Keratinocyte (primary cell): Measurements from ENCODE around the gene NOL3. TPM values are rescaled to one million over a fixed set of nuclear protein-coding genes. Genes with fewer than 3 reads are reported as not detected.
A peak's percentile ranks its signal among the peaks of the same experiment; 100 is the strongest.

ENCODE experiments used
- DNase-seq: peaks from one replicate; pipeline ENCODE4 v3.0.0-alpha.2; 2011; ENCODE audit warnings: low read depth, missing footprints, low spot score
- FAIRE-seq: peaks from 2 replicates; lab custom pipeline; 2011; peaks lifted over from hg19 to GRCh38; lab: Jason Lieb, UNC
- H2AFZ ChIP-seq: 2 replicates; pipeline ENCODE4 v1.6.0; 2012; ENCODE audit warnings: low read length, control low read depth, inconsistent platforms; ENCODE audit not compliant: control insufficient read depth
- H3K27ac ChIP-seq: 2 replicates; pipeline ENCODE4 v1.5.1; 2011; ENCODE audit warnings: low read length; ENCODE audit not compliant: control insufficient read depth, insufficient read depth
- H3K27me3 ChIP-seq: 3 replicates; pipeline ENCODE4 v1.6.0; 2011; ENCODE audit warnings: low read length; ENCODE audit not compliant: control insufficient read depth, insufficient read depth; ENCODE audit errors: extremely low read depth
- H3K36me3 ChIP-seq, 2 experiments: 2 replicates in 1 of 2; 3 replicates in 1 of 2; pipeline ENCODE4 v1.5.1; 2011; ENCODE audit warnings: low read length in 2 of 2, mild to moderate bottlenecking in 1 of 2; ENCODE audit not compliant: control insufficient read depth in 2 of 2, insufficient read depth in 2 of 2; ENCODE audit errors: extremely low read depth in 1 of 2
- H3K4me1 ChIP-seq: 3 replicates; pipeline ENCODE4 v1.5.1; 2011; ENCODE audit warnings: low read length; ENCODE audit not compliant: control insufficient read depth, insufficient read depth; ENCODE audit errors: extremely low read depth
- H3K4me2 ChIP-seq: 3 replicates; pipeline ENCODE4 v1.6.0; 2011; ENCODE audit warnings: low read depth, low read length; ENCODE audit not compliant: control insufficient read depth, insufficient read depth; ENCODE audit errors: extremely low read depth
- H3K4me3 ChIP-seq, 3 experiments: fragments of 200-600 bp in 1 of 3; sonication (generic) in 1 of 3; 2 replicates in 2 of 3; 3 replicates in 1 of 3; pipeline ENCODE4 v1.5.1; 2011 to 2016; ENCODE audit warnings: low read length in 3 of 3, mild to moderate bottlenecking in 3 of 3, control low read depth in 2 of 3, inconsistent platforms in 1 of 3, low read depth in 1 of 3, mixed read lengths in 1 of 3, mixed run types in 1 of 3, moderate library complexity in 1 of 3; ENCODE audit not compliant: control insufficient read depth in 2 of 3, insufficient read depth in 2 of 3; ENCODE audit errors: extremely low read depth in 1 of 3
- H3K79me2 ChIP-seq: 2 replicates; pipeline ENCODE4 v1.6.0; 2012; ENCODE audit warnings: low read length; ENCODE audit not compliant: control insufficient read depth, insufficient read depth
- H3K9ac ChIP-seq: 3 replicates; pipeline ENCODE4 v1.6.0; 2011; ENCODE audit warnings: low read length; ENCODE audit not compliant: control insufficient read depth, insufficient read depth; ENCODE audit errors: extremely low read depth
- H3K9me1 ChIP-seq: 3 replicates; pipeline ENCODE4 v1.6.0; 2011; ENCODE audit warnings: low read length; ENCODE audit not compliant: control insufficient read depth, insufficient read depth; ENCODE audit errors: extremely low read depth
- H3K9me3 ChIP-seq: 2 replicates; pipeline ENCODE4 v1.5.1; 2012; ENCODE audit warnings: low read depth, low read length; ENCODE audit not compliant: control insufficient read depth
- H4K20me1 ChIP-seq: 3 replicates; pipeline ENCODE4 v1.6.0; 2011; ENCODE audit warnings: low read length; ENCODE audit not compliant: control insufficient read depth, insufficient read depth; ENCODE audit errors: extremely low read depth
- CTCF ChIP-seq, 3 experiments: IDR thresholded peaks in 1 of 3; conservative IDR thresholded peaks in 1 of 3; optimal IDR thresholded peaks in 1 of 3; 2 replicates in 2 of 3; 3 replicates in 1 of 3; pipeline versions ENCODE3 to v1.5.1; 2011; ENCODE audit warnings: low read length in 3 of 3, mild to moderate bottlenecking in 3 of 3, moderate library complexity in 2 of 3, control low read depth in 1 of 3, inconsistent platforms in 1 of 3; ENCODE audit not compliant: insufficient read depth in 2 of 3; ENCODE audit errors: extremely low read depth in 1 of 3
- EZH2 ChIP-seq: IDR thresholded peaks from one replicate; pipeline ENCODE4 v1.6.1; 2012; ENCODE audit warnings: inconsistent platforms, mild to moderate bottlenecking, low read length, moderate library complexity
- dilution Hi-C: fragments of 300-500 bp; cut with MboI; formaldehyde crosslinking; loops from one replicate; pipeline ENCODE4 v1.7.0; 2020; ENCODE audit warnings: low sequenced_read_pairs; ENCODE audit not compliant: extremely low pct_ligation_motif_present
- polyA plus RNA-seq, 5 experiments: library from polyadenylated mRNA; depleted of rRNA in 3 of 5; stranded (reverse) in 3 of 5; stranded (forward) in 1 of 5; unstranded in 1 of 5; fragments of >200 nt; gene quantifications; 1 replicate in 1 of 5; 2 replicates in 3 of 5; 3 replicates in 1 of 5; pipeline versions ENCODE4 v1.2.1 to v1.2.3, GENCODE V29; 2011 to 2012; ENCODE audit warnings: missing spikeins in 2 of 5, low read depth in 1 of 5, low replicate concordance in 1 of 5

The NOL3 gene
- polyA plus RNA-seq, 1 donor (not counting 4 experiments of a cell fraction or from before 2014, with no cell fraction given): 16.8 TPM

GRCh38 chr16:67207249-67208091 is 37.1 kb downstream of the NOL3 start:
- dilution Hi-C loops: no loop called here
- Histone ChIP-seq H3K79me2 (no peaks in the 10 kb centered on the region), H3K27ac (peak overlapping the region; percentile 52), H3K9ac (peak overlapping the region; percentile 31), H3K4me3 (no peak overlapping the region), H3K9me1 (peaks cover 4% of the 10 kb centered on the region), H3K9me3 (no peaks in the 10 kb centered on the region), H3K27me3 (no peaks in the 10 kb centered on the region), H3K4me1 (peaks cover 32% of the 10 kb centered on the region), H3K36me3 (peaks cover 3 to 16% of the 10 kb centered on the region in 2 experiments), H2AFZ (no peak overlapping the region), H4K20me1 (no peaks in the 10 kb centered on the region), H3K4me2 (peak overlapping the region; percentile 48)
- peak; percentile 78 for FAIRE-seq
- DNase-seq: no peak
- TF ChIP-seq CTCF (optimal IDR thresholded peaks at IDR 0.05 in 1 of 3, IDR thresholded peaks at IDR 0.05 in 1 of 3, conservative IDR thresholded peaks at IDR 0.05 in 1 of 3; ENCODE audit: extremely low read depth in 1 of 3, insufficient read depth in 2 of 3, low read length in 3 of 3) (no peak), EZH2 (no peak)

GRCh38 chr16:67208154-67208896 is 38.0 kb downstream of the NOL3 start:
- DNase-seq: no peak
- Histone ChIP-seq H4K20me1 (no peaks in the 10 kb centered on the region), H3K4me1 (peaks cover 38% of the 10 kb centered on the region), H3K27me3 (no peaks in the 10 kb centered on the region), H3K9me1 (peaks cover 4% of the 10 kb centered on the region), H3K79me2 (no peaks in the 10 kb centered on the region), H3K4me3 (no peak overlapping the region), H3K27ac (no peak overlapping the region), H2AFZ (no peak overlapping the region), H3K9ac (no peak overlapping the region), H3K9me3 (no peaks in the 10 kb centered on the region), H3K4me2 (no peak overlapping the region), H3K36me3 (peaks cover 0 to 8% of the 10 kb centered on the region in 2 experiments)
- dilution Hi-C loops: no loop called here
- TF ChIP-seq EZH2 (no peak), CTCF (optimal IDR thresholded peaks at IDR 0.05 in 1 of 3, IDR thresholded peaks at IDR 0.05 in 1 of 3, conservative IDR thresholded peaks at IDR 0.05 in 1 of 3; ENCODE audit: extremely low read depth in 1 of 3, insufficient read depth in 2 of 3, low read length in 3 of 3) (no peak)
- no peak for FAIRE-seq
